ENCODE measurements around the gene FSD2.
"Not testable (repeated sequence)": the region's sequence is repeated elsewhere in the genome, so short reads cannot be mapped to it uniquely, and the experiment has no call there.

FSD2 gene

DNA sequence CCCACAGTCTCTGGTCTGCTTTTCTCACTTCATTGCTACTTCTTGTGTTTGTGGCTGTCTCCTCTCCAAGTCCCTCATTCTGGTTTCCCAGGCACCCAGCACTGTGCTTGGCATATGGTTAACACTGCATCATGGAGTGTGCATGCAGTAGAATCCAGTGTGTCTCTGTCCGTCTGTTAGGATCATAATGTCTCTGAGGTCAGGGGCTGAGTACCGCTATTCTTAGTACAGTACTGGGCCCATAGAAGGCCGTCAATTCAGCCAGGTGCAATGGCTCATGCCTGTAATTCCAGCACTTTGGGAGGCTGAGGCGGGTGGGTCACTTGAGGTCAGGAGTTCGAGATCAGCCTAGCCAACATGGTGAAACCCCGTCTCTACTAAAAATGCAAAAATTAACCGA, 39.7 kb downstream of the FSD2 start:
- not testable (repeated sequence) for H3K9me3 ChIP-seq (ENCODE audit: control insufficient read depth, insufficient read depth, low read length); H3K27me3 ChIP-seq (ENCODE audit: control insufficient read depth, insufficient read depth, low read length); H3K4me1 ChIP-seq (ENCODE audit: control insufficient read depth, insufficient read depth, low read length); H3K27ac ChIP-seq (ENCODE audit: low read length); H3K4me3 ChIP-seq (ENCODE audit: low read length); DNase-seq (ENCODE audit: low read depth, low spot score); H3K36me3 ChIP-seq (ENCODE audit: control insufficient read depth, insufficient read depth, low read length)
- no CpG with 5 or more reads among the region's 7 CpGs for WGBS (ENCODE audit: insufficient coverage, insufficient read length)

DNA sequence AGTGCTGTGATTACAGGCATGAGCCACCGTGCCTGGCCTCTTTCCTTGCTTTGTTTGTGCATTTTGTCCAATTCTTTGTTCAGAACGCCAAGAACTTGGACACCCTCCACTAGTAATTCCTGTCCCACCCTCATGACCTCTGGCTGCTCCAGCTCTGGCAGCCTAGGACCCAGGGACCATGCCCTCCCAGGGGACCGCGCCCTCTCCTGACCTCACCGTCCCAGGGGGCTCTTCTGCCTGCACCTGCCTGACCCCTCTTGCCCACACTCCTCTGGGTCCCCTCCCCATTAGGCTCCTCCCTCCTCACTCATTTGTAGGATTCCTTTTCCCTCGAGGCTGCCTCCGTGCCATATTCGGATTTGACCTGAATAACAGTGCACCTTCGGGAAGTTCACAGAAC, 41.1 kb downstream of the FSD2 start:
- DNase-seq (ENCODE audit: low read depth, low spot score), result no peak
- no peaks in the 10 kb centered on the region for H3K9me3 ChIP-seq (ENCODE audit: control insufficient read depth, insufficient read depth, low read length)
- H3K4me3 ChIP-seq (ENCODE audit: low read length), result no peak overlapping the region
- no peak overlapping the region for H3K27ac ChIP-seq (ENCODE audit: low read length)
- WGBS (ENCODE audit: insufficient coverage, insufficient read length), result no CpG with 5 or more reads among the region's 9 CpGs
- no peaks in the 10 kb centered on the region for H3K4me1 ChIP-seq (ENCODE audit: control insufficient read depth, insufficient read depth, low read length)
- H3K27me3 ChIP-seq (ENCODE audit: control insufficient read depth, insufficient read depth, low read length), result no peaks in the 10 kb centered on the region
- no peaks in the 10 kb centered on the region for H3K36me3 ChIP-seq (ENCODE audit: control insufficient read depth, insufficient read depth, low read length)

DNA sequence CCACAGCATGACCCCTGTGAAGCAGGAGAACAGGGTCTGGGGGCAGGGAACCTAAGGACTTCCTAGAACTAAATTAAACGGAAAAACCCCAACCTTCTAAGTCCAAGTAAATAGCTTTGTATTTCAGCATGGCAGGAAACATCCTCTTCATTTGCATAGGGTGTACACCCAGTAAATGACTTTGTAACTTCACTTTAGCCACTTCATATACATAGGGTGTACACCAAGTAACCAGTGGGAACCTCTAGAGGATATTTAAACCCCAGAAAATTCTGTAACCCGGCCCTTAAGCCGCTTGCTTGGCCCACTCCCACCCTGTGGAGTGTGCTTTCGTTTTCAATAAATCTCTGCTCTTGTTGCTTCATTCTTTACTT, 41.8 kb downstream of the FSD2 start:
- Histone ChIP-seq H3K27ac (ENCODE audit: low read length) (no peak overlapping the region), H3K4me1 (ENCODE audit: control insufficient read depth, insufficient read depth, low read length) (no peaks in the 10 kb centered on the region), H3K9me3 (ENCODE audit: control insufficient read depth, insufficient read depth, low read length) (no peaks in the 10 kb centered on the region), H3K27me3 (ENCODE audit: control insufficient read depth, insufficient read depth, low read length) (no peaks in the 10 kb centered on the region), H3K36me3 (ENCODE audit: control insufficient read depth, insufficient read depth, low read length) (no peaks in the 10 kb centered on the region), H3K4me3 (ENCODE audit: low read length) (no peak overlapping the region)
- DNase-seq (ENCODE audit: low read depth, low spot score), result no peak
- no CpG with 5 or more reads among the region's 4 CpGs for WGBS (ENCODE audit: insufficient coverage, insufficient read length)

DNA sequence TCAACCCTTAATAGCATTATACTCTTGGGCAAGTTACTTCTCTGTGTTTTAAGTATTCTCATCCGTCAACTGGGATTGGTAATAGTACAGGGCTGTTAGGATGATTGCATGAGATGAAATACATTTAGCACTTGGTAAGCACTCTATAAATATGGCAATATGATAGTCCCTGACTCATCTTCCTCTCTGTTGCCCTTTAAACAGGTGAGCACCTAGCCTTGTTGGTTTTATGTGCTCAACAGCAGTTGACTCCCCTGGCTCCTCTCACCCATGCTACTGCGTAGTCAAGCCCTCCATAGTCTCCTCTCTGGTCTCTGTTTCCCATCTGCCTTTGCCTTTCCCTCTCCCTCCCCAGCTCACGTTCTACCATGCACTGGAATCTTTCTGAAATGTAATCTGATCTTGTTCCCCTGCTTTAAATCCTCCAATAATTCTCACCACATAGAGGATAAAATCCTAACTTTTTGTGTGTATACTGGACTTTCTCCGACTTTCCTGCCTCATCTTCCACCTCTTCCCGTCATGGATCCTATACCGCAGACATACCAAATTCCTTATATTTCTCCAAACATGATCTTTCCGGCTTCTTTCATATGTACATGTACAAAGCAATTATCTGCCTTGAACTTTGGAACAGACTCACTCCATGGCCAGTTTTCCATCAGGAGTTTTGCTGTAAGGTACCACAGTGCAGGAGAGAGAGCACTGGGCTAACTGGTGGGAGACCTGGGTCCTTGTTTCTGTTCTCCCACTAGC, 42.3 kb downstream of the FSD2 start:
- Histone ChIP-seq H3K36me3 (ENCODE audit: control insufficient read depth, insufficient read depth, low read length) (no peaks in the 10 kb centered on the region), H3K4me3 (ENCODE audit: low read length) (no peak overlapping the region), H3K9me3 (ENCODE audit: control insufficient read depth, insufficient read depth, low read length) (no peaks in the 10 kb centered on the region), H3K4me1 (ENCODE audit: control insufficient read depth, insufficient read depth, low read length) (no peaks in the 10 kb centered on the region), H3K27ac (ENCODE audit: low read length) (no peak overlapping the region), H3K27me3 (ENCODE audit: control insufficient read depth, insufficient read depth, low read length) (no peaks in the 10 kb centered on the region)
- DNase-seq (ENCODE audit: low read depth, low spot score), result no peak
- WGBS (ENCODE audit: insufficient coverage, insufficient read length), result no CpG with 5 or more reads among the region's 7 CpGs

DNA sequence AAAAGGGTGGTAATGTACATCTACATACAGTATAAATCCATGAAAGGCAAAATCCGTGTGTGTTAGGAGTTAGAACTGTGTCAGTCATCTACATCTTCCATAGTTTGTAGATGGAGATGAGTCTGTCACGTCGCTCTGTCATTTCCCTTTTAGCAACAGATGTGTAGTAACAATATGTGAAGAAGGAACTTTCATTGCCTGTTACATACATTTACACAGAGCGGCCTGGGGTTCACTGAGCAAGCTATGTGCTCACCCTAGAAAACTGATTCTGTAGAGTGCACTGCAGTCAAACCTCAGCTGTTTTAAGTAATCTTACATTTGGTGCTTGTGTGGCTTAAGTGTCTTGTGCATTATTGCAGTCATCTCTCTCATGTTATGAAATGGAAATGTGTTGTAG, 54.6 kb downstream of the FSD2 start:
- Histone ChIP-seq H3K36me3 (ENCODE audit: control insufficient read depth, insufficient read depth, low read length) (peaks cover 6% of the 10 kb centered on the region; the same call in 1 of the 2 replicates), H3K4me1 (ENCODE audit: control insufficient read depth, insufficient read depth, low read length) (no peaks in the 10 kb centered on the region; the same call in 1 of the 2 replicates), H3K9me3 (ENCODE audit: control insufficient read depth, insufficient read depth, low read length) (no peaks in the 10 kb centered on the region), H3K27me3 (ENCODE audit: control insufficient read depth, insufficient read depth, low read length) (no peaks in the 10 kb centered on the region), H3K4me3 (ENCODE audit: low read length) (peak overlapping the region; percentile 93; the same call in 1 of the 2 replicates), H3K27ac (ENCODE audit: low read length) (no peak overlapping the region)
- no CpG with 5 or more reads among the region's 4 CpGs for WGBS (ENCODE audit: insufficient coverage, insufficient read length)
- DNase-seq (ENCODE audit: low read depth, low spot score), result no peak

DNA sequence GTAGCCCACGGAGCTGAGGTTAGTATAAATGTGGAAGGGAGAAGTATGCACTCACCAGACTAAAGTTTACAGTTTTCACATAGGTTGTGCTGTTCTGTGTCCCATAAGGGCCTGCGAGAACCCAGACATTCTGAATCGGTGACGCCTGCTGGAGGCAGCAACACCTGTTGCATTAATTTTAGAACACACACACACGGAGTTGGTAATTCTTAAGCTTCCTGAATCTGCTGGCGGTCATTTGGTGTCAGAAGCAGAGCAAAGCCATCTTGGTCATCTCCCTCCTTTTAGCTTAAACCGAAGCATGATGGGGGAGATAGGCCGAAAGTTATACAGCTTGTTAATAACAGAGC, 55.1 kb downstream of the FSD2 start:
- peaks cover 3% of the 10 kb centered on the region; the same call in 1 of the 2 replicates for H3K36me3 ChIP-seq (ENCODE audit: control insufficient read depth, insufficient read depth, low read length)
- H3K9me3 ChIP-seq (ENCODE audit: control insufficient read depth, insufficient read depth, low read length), result no peaks in the 10 kb centered on the region
- no peaks in the 10 kb centered on the region for H3K27me3 ChIP-seq (ENCODE audit: control insufficient read depth, insufficient read depth, low read length)
- no CpG with 5 or more reads among the region's 8 CpGs for WGBS (ENCODE audit: insufficient coverage, insufficient read length)
- H3K4me1 ChIP-seq (ENCODE audit: control insufficient read depth, insufficient read depth, low read length), result no peaks in the 10 kb centered on the region; the same call in 1 of the 2 replicates
- no peak for DNase-seq (ENCODE audit: low read depth, low spot score)
- peak overlapping the region; percentile 93 for H3K4me3 ChIP-seq (ENCODE audit: low read length)
- H3K27ac ChIP-seq (ENCODE audit: low read length), result no peak overlapping the region

DNA sequence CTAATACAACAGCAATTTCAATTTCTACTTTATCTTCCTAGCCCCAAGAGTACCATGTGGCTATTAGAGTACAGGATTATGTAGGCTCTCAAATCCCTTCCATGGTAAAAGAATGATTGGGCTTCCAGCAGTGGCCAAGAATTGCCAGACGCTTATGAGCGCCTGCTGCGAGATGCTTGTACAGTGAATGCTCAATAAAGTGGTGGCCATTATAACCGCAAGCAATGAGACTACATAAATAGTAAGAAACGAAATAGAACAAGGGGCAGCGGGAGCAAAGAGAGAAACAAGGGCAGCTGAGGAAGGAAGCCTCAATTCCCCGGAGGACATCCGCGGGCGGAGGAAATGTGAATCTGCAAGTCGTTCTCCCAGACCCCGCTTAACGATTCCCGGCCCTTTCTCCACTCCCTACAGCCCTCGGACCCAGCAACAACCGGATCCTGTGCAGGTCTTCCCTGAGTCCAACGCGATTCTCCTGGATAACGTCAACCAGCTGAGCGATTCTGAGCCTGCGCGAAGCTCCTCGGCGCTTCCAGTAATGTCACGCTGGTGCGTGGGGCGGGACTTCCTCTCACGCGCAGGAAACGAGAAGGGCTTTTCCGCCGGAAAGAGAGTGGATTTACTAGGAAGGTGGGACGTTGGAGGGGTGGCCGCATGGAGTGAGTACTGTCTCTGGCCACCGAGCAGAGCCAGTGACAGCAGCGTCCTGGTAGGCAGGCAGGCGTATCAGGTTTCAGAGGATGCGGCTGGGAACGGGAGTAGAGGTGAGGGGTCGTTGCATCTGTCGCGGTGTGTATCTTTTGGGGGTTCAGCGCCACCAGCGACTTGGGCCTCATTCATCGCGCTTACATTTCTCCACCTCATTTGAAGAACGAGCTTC, 55.7 kb downstream of the FSD2 start:
- peak; percentile 64 for DNase-seq (ENCODE audit: low read depth, low spot score)
- no peaks in the 10 kb centered on the region for H3K9me3 ChIP-seq (ENCODE audit: control insufficient read depth, insufficient read depth, low read length)
- no CpG with 5 or more reads among the region's 47 CpGs for WGBS (ENCODE audit: insufficient coverage, insufficient read length)
- H3K36me3 ChIP-seq (ENCODE audit: control insufficient read depth, insufficient read depth, low read length), result peaks cover 3% of the 10 kb centered on the region; the same call in 1 of the 2 replicates
- peak overlapping the region; percentile 93 for H3K4me3 ChIP-seq (ENCODE audit: low read length)
- no peaks in the 10 kb centered on the region for H3K27me3 ChIP-seq (ENCODE audit: control insufficient read depth, insufficient read depth, low read length)
- no peak overlapping the region for H3K27ac ChIP-seq (ENCODE audit: low read length)
- no peaks in the 10 kb centered on the region; the same call in 1 of the 2 replicates for H3K4me1 ChIP-seq (ENCODE audit: control insufficient read depth, insufficient read depth, low read length)

DNA sequence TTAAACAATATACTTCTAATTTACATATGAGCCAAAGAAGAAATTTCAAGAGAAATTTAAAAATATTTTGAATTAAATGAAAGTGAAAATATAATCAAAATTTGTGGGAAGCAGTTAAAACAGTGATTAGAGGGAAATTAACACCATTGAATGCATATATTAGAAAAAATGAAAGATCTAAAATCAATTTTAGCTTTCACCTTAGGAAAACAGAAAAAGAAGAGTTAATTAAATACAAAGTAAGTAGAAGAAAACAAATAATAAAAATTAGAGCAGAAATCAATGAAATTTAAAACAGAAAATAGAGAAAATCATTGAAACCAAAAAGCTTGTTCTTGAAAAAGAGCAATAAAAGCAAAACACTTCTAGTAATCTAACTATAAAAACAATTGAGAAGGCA, 57.6 kb downstream of the FSD2 start:
- H3K4me1 ChIP-seq (ENCODE audit: control insufficient read depth, insufficient read depth, low read length), result no peaks in the 10 kb centered on the region; the same call in 1 of the 2 replicates
- no peaks in the 10 kb centered on the region for H3K27me3 ChIP-seq (ENCODE audit: control insufficient read depth, insufficient read depth, low read length)
- H3K4me3 ChIP-seq (ENCODE audit: low read length), result no peak overlapping the region
- no peaks in the 10 kb centered on the region for H3K9me3 ChIP-seq (ENCODE audit: control insufficient read depth, insufficient read depth, low read length)
- no peaks in the 10 kb centered on the region for H3K36me3 ChIP-seq (ENCODE audit: control insufficient read depth, insufficient read depth, low read length)
- no peak for DNase-seq (ENCODE audit: low read depth, low spot score)
- no peak overlapping the region for H3K27ac ChIP-seq (ENCODE audit: low read length)

DNA sequence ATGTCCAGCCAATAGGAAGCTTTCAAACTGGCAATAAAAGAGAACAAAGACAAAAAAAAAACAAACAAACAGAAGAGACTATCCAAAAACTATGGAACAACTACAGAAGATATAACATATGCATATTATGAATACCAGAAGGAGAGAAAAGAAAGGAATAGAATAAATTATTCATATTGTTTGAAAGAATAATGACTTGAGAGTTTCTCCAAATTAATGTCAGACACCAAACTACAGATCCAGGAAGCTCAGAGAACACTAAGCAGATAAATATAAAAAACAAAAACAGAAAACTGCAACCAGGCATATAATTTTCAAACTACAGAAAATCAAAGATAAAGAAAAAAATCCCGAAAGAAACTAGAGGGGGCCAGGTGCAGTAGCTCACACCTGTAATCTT, 62.1 kb downstream of the FSD2 start:
- no peaks in the 10 kb centered on the region for H3K27me3 ChIP-seq (ENCODE audit: control insufficient read depth, insufficient read depth, low read length)
- H3K36me3 ChIP-seq (ENCODE audit: control insufficient read depth, insufficient read depth, low read length), result no peaks in the 10 kb centered on the region
- no peak overlapping the region for H3K4me3 ChIP-seq (ENCODE audit: low read length)
- no CpG with 5 or more reads among the region's 1 CpG for WGBS (ENCODE audit: insufficient coverage, insufficient read length)
- H3K27ac ChIP-seq (ENCODE audit: low read length), result no peak overlapping the region
- no peak for DNase-seq (ENCODE audit: low read depth, low spot score)
- H3K9me3 ChIP-seq (ENCODE audit: control insufficient read depth, insufficient read depth, low read length), result no peaks in the 10 kb centered on the region
- no peaks in the 10 kb centered on the region for H3K4me1 ChIP-seq (ENCODE audit: control insufficient read depth, insufficient read depth, low read length)

DNA sequence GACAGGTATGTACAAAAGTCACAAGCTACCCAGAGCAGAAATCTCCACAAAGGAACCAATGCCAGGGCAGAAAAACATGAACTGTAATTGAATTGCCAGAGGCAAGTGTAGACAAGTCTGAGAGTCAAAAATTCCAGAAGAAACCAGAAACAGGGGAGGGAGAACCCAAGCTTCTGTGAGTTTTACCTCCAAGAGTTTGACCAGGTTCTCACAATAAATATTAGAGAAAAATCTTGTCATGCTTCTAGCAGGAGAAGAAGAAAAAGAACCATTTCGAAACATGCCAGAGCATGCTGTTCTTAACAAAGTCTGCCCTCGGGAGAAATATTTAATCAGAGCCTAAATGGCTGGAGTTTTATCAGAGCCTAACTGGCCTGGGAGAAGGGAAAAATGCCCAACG, 63.7 kb downstream of the FSD2 start:
- no peaks in the 10 kb centered on the region for H3K4me1 ChIP-seq (ENCODE audit: control insufficient read depth, insufficient read depth, low read length)
- no peaks in the 10 kb centered on the region for H3K27me3 ChIP-seq (ENCODE audit: control insufficient read depth, insufficient read depth, low read length)
- no peaks in the 10 kb centered on the region for H3K36me3 ChIP-seq (ENCODE audit: control insufficient read depth, insufficient read depth, low read length)
- no peak overlapping the region for H3K27ac ChIP-seq (ENCODE audit: low read length)
- no peak overlapping the region for H3K4me3 ChIP-seq (ENCODE audit: low read length)
- no peak for DNase-seq (ENCODE audit: low read depth, low spot score)
- H3K9me3 ChIP-seq (ENCODE audit: control insufficient read depth, insufficient read depth, low read length), result no peaks in the 10 kb centered on the region
- WGBS (ENCODE audit: insufficient coverage, insufficient read length), result no CpG with 5 or more reads among the region's 3 CpGs
